HG02571 (cell line): Measurements from ENCODE around the gene KANSL3.

Experiments used
- ATAC-seq: cut with Tn5 transposase; IDR thresholded peaks from one replicate; pipeline ENCODE4 v1.9.1; 2021; ENCODE audit warnings: mild to moderate bottlenecking, moderate library complexity; ENCODE audit not compliant: unreplicated experiment

KANSL3 gene

DNA sequence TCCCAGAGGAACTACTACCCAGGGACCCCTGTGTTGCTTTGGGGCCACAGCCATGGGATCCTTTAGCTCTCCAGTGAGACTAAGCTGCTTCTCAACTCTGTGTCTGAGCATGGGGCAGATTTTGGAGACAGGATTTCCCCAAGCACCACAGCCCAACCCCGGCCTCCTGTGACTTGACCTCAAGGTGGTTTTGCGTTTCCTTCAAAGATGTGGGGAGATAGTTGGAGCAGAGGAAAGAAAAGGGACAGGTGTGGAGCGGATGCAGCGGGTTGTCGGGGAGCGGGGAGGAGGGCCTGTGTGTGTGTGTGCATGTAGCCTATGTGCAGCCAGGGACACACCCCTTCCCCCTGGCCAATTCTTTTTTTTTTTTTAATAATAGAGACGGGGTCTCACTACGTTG is 91.3 kb downstream of the KANSL3 start:
- ATAC-seq, result no peak

- no peak for ATAC-seq
Measured at GRCh38 chr2:96546321-96546720, 91.8 kb downstream of the KANSL3 start.
